Measurements from ENCODE around the gene DYNC1I2. TPM values are rescaled to one million over a fixed set of nuclear protein-coding genes. Genes with fewer than 3 reads are reported as not detected.

The DYNC1I2 gene
- total and polyA plus RNA-seq, 8 donors, result 87.2 to 223 (median 204) TPM

DNA sequence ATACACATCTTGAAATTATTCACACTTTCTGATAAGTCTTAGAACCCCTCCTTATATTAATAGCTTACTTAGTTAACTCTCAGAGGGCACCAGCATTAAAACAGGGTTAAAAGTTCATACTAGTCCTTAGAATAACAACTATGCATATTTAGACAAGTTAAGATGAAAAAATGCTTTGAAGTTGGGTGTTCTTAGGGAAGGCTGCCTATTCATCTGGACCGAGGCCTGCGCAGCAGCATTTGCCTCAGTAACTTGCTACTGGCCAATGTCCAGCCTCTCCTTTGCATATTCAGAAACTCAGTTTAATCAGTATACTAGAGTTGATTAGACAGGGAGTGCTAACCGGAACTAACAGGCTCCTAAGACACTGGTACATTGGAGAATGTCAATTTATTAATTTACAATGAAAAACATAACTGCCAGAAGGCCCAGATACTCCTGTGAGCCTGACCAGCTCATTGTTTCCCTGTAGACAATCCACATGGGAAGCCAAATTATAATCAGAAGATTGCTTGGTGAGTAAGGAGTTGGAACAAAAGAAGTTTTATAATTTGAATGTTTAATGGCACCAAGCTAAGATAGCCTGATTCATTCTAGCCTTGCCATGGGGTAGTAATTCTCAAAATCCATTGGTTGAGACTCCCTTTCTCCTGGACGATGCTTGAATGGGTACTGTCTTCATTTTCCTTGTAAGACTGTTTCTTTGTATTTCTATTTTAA lies 48.9 kb downstream of the DYNC1I2 start:
- H3K4me3 ChIP-seq, result no peak overlapping the region
- DNase-seq (peak in 1 of 4 donors; percentile 17), ATAC-seq (peak; percentile 53)
- intact Hi-C loops (cut with DNase I), result no loop called here
- no peaks in the 10 kb centered on the region for H3K9me3 ChIP-seq
- peaks cover 0 to 87% of the 10 kb centered on the region in 2 donors for H3K36me3 ChIP-seq
- H3K27ac ChIP-seq, result no peak overlapping the region
- H3K4me1 ChIP-seq, result no peaks in the 10 kb centered on the region
- no peaks in the 10 kb centered on the region for H3K27me3 ChIP-seq
- no peak for TF ChIP-seq CTCF (IDR thresholded peaks at IDR 0.05)

- Histone ChIP-seq H3K4me1 (no peaks in the 10 kb centered on the region), H3K36me3 (peaks cover 0 to 93% of the 10 kb centered on the region in 2 donors), H3K27ac (no peak overlapping the region), H3K27me3 (no peaks in the 10 kb centered on the region), H3K4me3 (no peak overlapping the region), H3K9me3 (no peaks in the 10 kb centered on the region)
- no peak for DNase-seq
- intact Hi-C loops (cut with DNase I), result no loop called here
- ATAC-seq, result no peak
- no peak for TF ChIP-seq CTCF (IDR thresholded peaks at IDR 0.05)
These were observed 53.9 kb downstream of the DYNC1I2 start for GRCh38 chr2:171741189-171741588.

DNA sequence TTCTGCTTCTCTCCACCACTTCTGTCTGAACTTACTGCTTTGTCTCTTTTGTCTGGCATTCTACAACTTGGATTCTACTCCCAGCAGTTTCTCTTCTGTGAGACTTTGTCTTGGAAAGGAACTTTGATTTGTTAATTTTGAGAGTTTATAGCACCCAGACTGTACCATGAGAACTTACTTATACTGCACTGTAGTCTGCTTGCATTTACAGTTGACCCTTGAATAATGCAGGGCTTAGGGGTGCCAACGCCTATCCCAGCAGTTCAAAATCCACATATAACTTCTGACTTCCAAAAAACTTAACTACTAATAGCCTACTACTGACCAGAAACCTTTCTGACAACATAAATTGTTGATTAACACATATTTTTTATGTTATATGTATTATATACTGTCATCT lies 55.5 kb downstream of the DYNC1I2 start:
- Histone ChIP-seq H3K27me3 (no peaks in the 10 kb centered on the region), H3K9me3 (no peaks in the 10 kb centered on the region), H3K4me1 (no peaks in the 10 kb centered on the region), H3K4me3 (no peak overlapping the region), H3K36me3 (peaks cover 0 to 93% of the 10 kb centered on the region in 2 donors), H3K27ac (no peak overlapping the region)
- no peak for ATAC-seq
- intact Hi-C loops (cut with DNase I), result no loop called here
- TF ChIP-seq CTCF (IDR thresholded peaks at IDR 0.05), result no peak
- no peak for DNase-seq

GRCh38 chr2:171745141-171745540 lies 57.9 kb downstream of the DYNC1I2 start:
- peaks cover 0 to 91% of the 10 kb centered on the region in 2 donors for H3K36me3 ChIP-seq
- DNase-seq (no peak), ATAC-seq (no peak)
- TF ChIP-seq CTCF (IDR thresholded peaks at IDR 0.05), result no peak
- H3K4me1 ChIP-seq, result no peaks in the 10 kb centered on the region
- no peak overlapping the region for H3K27ac ChIP-seq
- intact Hi-C loops (cut with DNase I), result no loop called here
- H3K4me3 ChIP-seq, result no peak overlapping the region
- H3K9me3 ChIP-seq, result no peaks in the 10 kb centered on the region
- no peaks in the 10 kb centered on the region for H3K27me3 ChIP-seq

DNA sequence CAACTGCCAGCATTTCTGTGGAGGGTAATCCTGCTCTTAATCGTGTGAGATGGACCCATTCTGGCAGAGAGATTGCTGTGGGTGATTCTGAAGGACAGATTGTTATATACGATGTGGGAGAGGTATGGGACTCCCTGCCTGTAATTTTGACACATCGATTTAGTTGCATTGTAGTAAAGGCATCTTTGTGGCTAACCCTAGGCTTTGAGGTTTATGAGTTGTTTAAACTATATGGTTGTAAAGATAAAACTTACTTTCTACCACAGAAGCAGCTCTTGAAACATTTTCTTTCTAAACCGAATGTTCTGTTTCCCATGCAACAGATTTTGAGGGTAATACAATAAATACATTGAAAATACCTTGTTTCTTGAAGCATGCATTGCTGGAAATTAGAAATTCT lies 58.5 kb downstream of the DYNC1I2 start:
- no peak overlapping the region for H3K27ac ChIP-seq
- no peaks in the 10 kb centered on the region for H3K9me3 ChIP-seq
- H3K4me3 ChIP-seq, result no peak overlapping the region
- no peak for ATAC-seq
- no peaks in the 10 kb centered on the region for H3K4me1 ChIP-seq
- intact Hi-C loops (cut with DNase I), result no loop called here
- peaks cover 0 to 91% of the 10 kb centered on the region in 2 donors for H3K36me3 ChIP-seq
- no peaks in the 10 kb centered on the region for H3K27me3 ChIP-seq
- no peak for DNase-seq
- no peak for TF ChIP-seq CTCF (IDR thresholded peaks at IDR 0.05)

Data from left lung (tissue), 10 donors.